HepG2 (cell line): ENCODE data around the gene UAP1L1. TPM values are rescaled to one million over a fixed set of nuclear protein-coding genes. Genes with fewer than 3 reads are reported as not detected.

Source experiments
- ARID2 ChIP-seq: sonication (generic); formaldehyde crosslinking; IDR thresholded peaks from 2 replicates; pipeline ENCODE4 v1.8.1; 2022; ENCODE audit warnings: mild to moderate bottlenecking, missing genetic modification reagents, borderline replicate concordance
- FOXK2 ChIP-seq: fragments of 450-650 bp; IDR thresholded peaks from 2 replicates; pipeline ENCODE4 v1.6.1; 2016
- GZF1 ChIP-seq: sonication (generic); formaldehyde crosslinking; IDR thresholded peaks from 2 replicates; pipeline ENCODE4 v1.5.1; 2020; ENCODE audit warnings: mild to moderate bottlenecking, missing genetic modification reagents
- MLLT10 ChIP-seq: sonication (generic); formaldehyde crosslinking; IDR thresholded peaks from 2 replicates; pipeline ENCODE4 v1.4.0; 2020; ENCODE audit warnings: missing genetic modification reagents
- MXI1 ChIP-seq: IDR thresholded peaks from 3 replicates; pipeline ENCODE4 v1.6.1; 2012; ENCODE audit warnings: low read depth, low read length, inconsistent platforms, borderline replicate concordance
- MZF1 ChIP-seq: sonication (generic); formaldehyde crosslinking; IDR thresholded peaks from 2 replicates; pipeline ENCODE4 v1.8.1; 2023; ENCODE audit warnings: mild to moderate bottlenecking, missing genetic modification reagents, borderline replicate concordance
- PCBP1 ChIP-seq: fragments of 200-400 bp; formaldehyde crosslinking; IDR thresholded peaks from 2 replicates; pipeline ENCODE4 v1.6.1; 2017; ENCODE audit warnings: mild to moderate bottlenecking, low read depth, low read length, borderline replicate concordance
- SOX5 ChIP-seq: IDR thresholded peaks from 2 replicates; pipeline ENCODE4 v1.6.1; 2016; ENCODE audit warnings: borderline replicate concordance
- XRCC5 ChIP-seq: fragments of 200-400 bp; formaldehyde crosslinking; optimal IDR thresholded peaks from 2 replicates; pipeline ENCODE3; 2017; ENCODE audit warnings: mild to moderate bottlenecking, low read length
- ZFP82 ChIP-seq: sonication (generic); formaldehyde crosslinking; IDR thresholded peaks from 2 replicates; pipeline ENCODE4 v1.5.1; 2020; ENCODE audit warnings: mild to moderate bottlenecking, missing genetic modification reagents, borderline replicate concordance
- ZNF33A ChIP-seq: sonication (generic); formaldehyde crosslinking; IDR thresholded peaks from 2 replicates; pipeline ENCODE4 v1.5.1; 2020; ENCODE audit warnings: missing genetic modification reagents, mild to moderate bottlenecking, moderate library complexity, borderline replicate concordance
- ZNF383 ChIP-seq: sonication (generic); formaldehyde crosslinking; IDR thresholded peaks from 2 replicates; pipeline ENCODE4 v1.4.0; 2020; ENCODE audit warnings: missing genetic modification reagents, mild to moderate bottlenecking, borderline replicate concordance
- ZNF441 ChIP-seq: sonication (generic); formaldehyde crosslinking; IDR thresholded peaks from 2 replicates; pipeline ENCODE4 v1.7.0; 2021; ENCODE audit warnings: missing genetic modification reagents, borderline replicate concordance
- ZNF558 ChIP-seq: sonication (generic); formaldehyde crosslinking; IDR thresholded peaks from 2 replicates; pipeline ENCODE4 v1.9.0; 2022; ENCODE audit warnings: mild to moderate bottlenecking, missing genetic modification reagents, borderline replicate concordance
- ZNF562 ChIP-seq: sonication (generic); formaldehyde crosslinking; IDR thresholded peaks from 2 replicates; pipeline ENCODE4 v1.8.0; 2022; ENCODE audit warnings: missing genetic modification reagents, borderline replicate concordance
- ZNF644 ChIP-seq: IDR thresholded peaks from 2 replicates; pipeline ENCODE4 v1.6.1; 2016; ENCODE audit warnings: low read depth
- ZNF816 ChIP-seq: sonication (generic); formaldehyde crosslinking; IDR thresholded peaks from 2 replicates; pipeline ENCODE4 v1.8.0; 2022; ENCODE audit warnings: missing genetic modification reagents, mild to moderate bottlenecking, borderline replicate concordance
- polyA plus RNA-seq, 8 experiments: library from polyadenylated mRNA; depleted of rRNA in 3 of 8; stranded (reverse) in 7 of 8; unstranded in 1 of 8; fragments of >200 nt; fragmentation: Illumina TruSeq in 4 of 8; extraction: Trizol in 4 of 8; gene quantifications; 2 replicates each; pipeline versions ENCODE4 v1.2.1 to v1.2.3, GENCODE V29; 2011 to 2016; ENCODE audit warnings: low read depth in 4 of 8, missing spikeins in 1 of 8, mixed read lengths in 1 of 8; ENCODE audit not compliant: insufficient read depth in 1 of 8
- total RNA-seq, 5 experiments: library from RNA; depleted of rRNA; stranded (reverse); fragments of >200 nt; fragmentation: Illumina TruSeq; extraction: Trizol; gene quantifications; 2 replicates each; pipeline ENCODE4 v1.2.3, GENCODE V29; 2016; ENCODE audit warnings: low read depth in 1 of 5
- TF ChIP-seq, protein P1 (sequence below): sonication (generic); formaldehyde crosslinking; IDR thresholded peaks from 2 replicates; pipeline ENCODE4 v1.4.0; 2020; ENCODE audit warnings: missing genetic modification reagents
- TF ChIP-seq, protein P2 (sequence below): sonication (generic); formaldehyde crosslinking; IDR thresholded peaks from one replicate; pipeline ENCODE4 v1.5.1; 2020; ENCODE audit warnings: mild to moderate bottlenecking, missing genetic modification reagents; ENCODE audit errors: not compliant biosample characterization
- TF ChIP-seq, protein P3 (sequence below): sonication (generic); formaldehyde crosslinking; IDR thresholded peaks from 2 replicates; pipeline ENCODE4 v1.4.0; 2020; ENCODE audit warnings: missing genetic modification reagents, borderline replicate concordance

Gene UAP1L1
- total and polyA plus RNA-seq, 2 of the 13 experiments (the other 11 are each of a cell fraction or from before 2014, with no cell fraction given) = 5.4 to 6.4 TPM

DNA sequence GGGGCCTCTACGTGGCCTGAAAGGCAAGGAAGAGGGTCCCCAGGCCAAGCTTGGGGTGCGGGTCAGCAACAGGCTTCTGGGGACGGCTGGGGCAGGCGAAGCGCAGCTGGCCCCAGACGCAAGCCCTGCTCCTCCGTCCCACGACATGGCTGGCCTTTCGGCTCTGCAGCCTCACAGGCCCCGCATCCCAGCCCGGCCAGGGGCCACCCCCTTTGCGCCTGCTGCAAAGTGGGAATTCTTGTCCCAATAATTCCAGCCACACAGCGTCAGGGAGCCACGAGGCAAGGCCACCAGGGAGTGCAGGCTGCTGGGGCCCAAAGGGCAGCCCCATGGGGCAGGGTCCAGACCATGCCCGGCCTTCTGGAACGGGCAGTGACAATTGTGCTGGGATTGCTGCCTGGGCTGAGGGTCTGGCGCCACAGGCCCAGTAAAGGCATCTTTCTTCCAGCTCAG lies 22.4 kb upstream of the UAP1L1 start (continued):
- TF ChIP-seq, protein P1, sequence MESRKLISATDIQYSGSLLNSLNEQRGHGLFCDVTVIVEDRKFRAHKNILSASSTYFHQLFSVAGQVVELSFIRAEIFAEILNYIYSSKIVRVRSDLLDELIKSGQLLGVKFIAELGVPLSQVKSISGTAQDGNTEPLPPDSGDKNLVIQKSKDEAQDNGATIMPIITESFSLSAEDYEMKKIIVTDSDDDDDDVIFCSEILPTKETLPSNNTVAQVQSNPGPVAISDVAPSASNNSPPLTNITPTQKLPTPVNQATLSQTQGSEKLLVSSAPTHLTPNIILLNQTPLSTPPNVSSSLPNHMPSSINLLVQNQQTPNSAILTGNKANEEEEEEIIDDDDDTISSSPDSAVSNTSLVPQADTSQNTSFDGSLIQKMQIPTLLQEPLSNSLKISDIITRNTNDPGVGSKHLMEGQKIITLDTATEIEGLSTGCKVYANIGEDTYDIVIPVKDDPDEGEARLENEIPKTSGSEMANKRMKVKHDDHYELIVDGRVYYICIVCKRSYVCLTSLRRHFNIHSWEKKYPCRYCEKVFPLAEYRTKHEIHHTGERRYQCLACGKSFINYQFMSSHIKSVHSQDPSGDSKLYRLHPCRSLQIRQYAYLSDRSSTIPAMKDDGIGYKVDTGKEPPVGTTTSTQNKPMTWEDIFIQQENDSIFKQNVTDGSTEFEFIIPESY = no peak
- TF ChIP-seq XRCC5 (no peak), ZNF558 (peak; percentile 23; the same call in 1 of the 2 replicates), ZFP82 (CRISPR knock-in tag) (no peak), ZNF562 (no peak), PCBP1 (no peak), ZNF441 (no peak), ZNF33A (no peak; the same call in 1 of the 2 replicates), FOXK2 (no peak), MZF1 (CRISPR knock-in tag) (no peak), MXI1 (0 out of 3 replicates have a peak, but pooled peaks have one; percentile 38), ZNF644 (CRISPR knock-in tag) (no peak), GZF1 (CRISPR knock-in tag) (no peak), MLLT10 (CRISPR knock-in tag) (no peak), ZNF383 (CRISPR knock-in tag) (no peak), ARID2 (CRISPR knock-in tag) (peak; percentile 95), ZNF816 (CRISPR knock-in tag) (no peak), SOX5 (CRISPR knock-in tag) (no peak)
- TF ChIP-seq, protein P2, sequence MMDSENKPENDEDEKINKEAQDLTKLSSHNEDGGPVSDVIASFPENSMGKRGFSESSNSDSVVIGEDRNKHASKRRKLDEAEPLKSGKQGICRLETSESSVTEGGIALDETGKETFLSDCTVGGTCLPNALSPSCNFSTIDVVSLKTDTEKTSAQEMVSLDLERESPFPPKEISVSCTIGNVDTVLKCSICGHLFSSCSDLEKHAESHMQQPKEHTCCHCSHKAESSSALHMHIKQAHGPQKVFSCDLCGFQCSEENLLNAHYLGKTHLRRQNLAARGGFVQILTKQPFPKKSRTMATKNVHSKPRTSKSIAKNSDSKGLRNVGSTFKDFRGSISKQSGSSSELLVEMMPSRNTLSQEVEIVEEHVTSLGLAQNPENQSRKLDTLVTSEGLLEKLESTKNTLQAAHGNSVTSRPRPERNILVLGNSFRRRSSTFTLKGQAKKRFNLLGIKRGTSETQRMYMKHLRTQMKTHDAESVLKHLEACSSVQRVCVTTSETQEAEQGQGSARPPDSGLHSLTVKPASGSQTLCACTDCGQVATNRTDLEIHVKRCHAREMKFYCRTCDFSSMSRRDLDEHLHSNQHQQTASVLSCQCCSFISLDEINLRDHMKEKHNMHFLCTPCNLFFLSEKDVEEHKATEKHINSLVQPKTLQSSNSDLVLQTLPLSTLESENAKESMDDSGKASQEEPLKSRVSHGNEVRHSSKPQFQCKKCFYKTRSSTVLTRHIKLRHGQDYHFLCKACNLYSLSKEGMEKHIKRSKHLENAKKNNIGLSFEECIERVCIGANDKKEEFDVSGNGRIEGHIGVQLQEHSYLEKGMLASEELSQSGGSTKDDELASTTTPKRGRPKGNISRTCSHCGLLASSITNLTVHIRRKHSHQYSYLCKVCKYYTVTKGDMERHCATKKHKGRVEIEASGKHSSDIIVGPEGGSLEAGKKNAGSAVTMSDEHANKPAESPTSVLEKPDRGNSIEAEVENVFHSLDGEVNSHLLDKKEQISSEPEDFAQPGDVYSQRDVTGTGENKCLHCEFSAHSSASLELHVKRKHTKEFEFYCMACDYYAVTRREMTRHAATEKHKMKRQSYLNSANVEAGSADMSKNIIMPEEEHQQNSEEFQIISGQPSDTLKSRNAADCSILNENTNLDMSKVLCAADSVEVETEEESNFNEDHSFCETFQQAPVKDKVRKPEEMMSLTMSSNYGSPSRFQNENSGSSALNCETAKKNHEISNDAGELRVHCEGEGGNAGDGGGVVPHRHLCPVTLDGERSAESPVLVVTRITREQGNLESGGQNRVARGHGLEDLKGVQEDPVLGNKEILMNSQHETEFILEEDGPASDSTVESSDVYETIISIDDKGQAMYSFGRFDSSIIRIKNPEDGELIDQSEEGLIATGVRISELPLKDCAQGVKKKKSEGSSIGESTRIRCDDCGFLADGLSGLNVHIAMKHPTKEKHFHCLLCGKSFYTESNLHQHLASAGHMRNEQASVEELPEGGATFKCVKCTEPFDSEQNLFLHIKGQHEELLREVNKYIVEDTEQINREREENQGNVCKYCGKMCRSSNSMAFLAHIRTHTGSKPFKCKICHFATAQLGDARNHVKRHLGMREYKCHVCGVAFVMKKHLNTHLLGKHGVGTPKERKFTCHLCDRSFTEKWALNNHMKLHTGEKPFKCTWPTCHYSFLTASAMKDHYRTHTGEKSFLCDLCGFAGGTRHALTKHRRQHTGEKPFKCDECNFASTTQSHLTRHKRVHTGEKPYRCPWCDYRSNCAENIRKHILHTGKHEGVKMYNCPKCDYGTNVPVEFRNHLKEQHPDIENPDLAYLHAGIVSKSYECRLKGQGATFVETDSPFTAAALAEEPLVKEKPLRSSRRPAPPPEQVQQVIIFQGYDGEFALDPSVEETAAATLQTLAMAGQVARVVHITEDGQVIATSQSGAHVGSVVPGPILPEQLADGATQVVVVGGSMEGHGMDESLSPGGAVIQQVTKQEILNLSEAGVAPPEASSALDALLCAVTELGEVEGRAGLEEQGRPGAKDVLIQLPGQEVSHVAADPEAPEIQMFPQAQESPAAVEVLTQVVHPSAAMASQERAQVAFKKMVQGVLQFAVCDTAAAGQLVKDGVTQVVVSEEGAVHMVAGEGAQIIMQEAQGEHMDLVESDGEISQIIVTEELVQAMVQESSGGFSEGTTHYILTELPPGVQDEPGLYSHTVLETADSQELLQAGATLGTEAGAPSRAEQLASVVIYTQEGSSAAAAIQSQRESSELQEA (CRISPR knock-in tag) = no peak
- TF ChIP-seq, protein P3, sequence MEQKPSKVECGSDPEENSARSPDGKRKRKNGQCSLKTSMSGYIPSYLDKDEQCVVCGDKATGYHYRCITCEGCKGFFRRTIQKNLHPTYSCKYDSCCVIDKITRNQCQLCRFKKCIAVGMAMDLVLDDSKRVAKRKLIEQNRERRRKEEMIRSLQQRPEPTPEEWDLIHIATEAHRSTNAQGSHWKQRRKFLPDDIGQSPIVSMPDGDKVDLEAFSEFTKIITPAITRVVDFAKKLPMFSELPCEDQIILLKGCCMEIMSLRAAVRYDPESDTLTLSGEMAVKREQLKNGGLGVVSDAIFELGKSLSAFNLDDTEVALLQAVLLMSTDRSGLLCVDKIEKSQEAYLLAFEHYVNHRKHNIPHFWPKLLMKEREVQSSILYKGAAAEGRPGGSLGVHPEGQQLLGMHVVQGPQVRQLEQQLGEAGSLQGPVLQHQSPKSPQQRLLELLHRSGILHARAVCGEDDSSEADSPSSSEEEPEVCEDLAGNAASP (CRISPR knock-in tag) = no peak
